Measurements from ENCODE around the gene AGBL3. TPM values are rescaled to one million over a fixed set of nuclear protein-coding genes. Genes with fewer than 3 reads are reported as not detected.
"Not testable (repeated sequence)": the region's sequence is repeated elsewhere in the genome, so short reads cannot be mapped to it uniquely, and the experiment has no call there.

The AGBL3 gene
- polyA plus RNA-seq, 4 donors = 6.3 to 21.3 (median 11.6) TPM

GRCh38 chr7:135164357-135165061 is 178.2 kb downstream of the AGBL3 start:
- DNase-seq (ENCODE audit: low read depth in 4 of 4, low spot score in 2 of 4) = no peak

GRCh38 chr7:135165862-135166261 is 179.6 kb downstream of the AGBL3 start:
- no peak for DNase-seq (ENCODE audit: low read depth in 4 of 4, low spot score in 2 of 4)

DNA sequence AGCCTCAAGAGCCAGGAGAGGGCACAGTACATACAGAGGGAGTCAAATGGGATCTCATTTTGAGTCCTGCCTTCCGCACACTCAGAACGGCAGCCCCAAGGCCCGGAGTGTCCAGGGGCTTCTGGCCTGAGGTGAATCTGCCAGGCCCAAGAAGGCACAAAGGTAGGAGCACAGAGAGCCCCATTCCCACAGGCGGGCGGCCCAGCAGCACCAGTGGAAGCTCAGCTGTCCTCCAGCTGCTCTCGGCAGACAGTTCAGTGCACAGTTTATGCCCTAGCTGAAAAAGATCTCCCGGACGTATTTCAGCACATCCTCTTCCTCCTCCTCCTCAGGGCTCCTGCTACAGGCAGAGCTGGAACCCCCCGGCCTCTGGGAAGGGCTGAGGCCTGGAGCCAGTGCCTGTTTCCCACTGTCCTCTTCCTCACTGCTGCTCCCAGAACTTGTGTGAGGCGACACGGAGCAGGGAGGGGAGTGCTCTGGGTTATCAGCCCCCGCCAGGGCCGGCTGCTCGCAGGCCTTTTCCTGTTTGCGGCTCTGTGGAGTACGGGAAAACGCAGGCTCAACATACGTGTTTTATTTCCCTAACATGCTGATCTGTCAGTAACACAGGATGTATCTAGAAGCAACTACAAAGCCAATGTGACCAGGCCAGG is 180.2 kb downstream of the AGBL3 start:
- DNase-seq (ENCODE audit: low read depth in 4 of 4, low spot score in 2 of 4) = no peak

DNA sequence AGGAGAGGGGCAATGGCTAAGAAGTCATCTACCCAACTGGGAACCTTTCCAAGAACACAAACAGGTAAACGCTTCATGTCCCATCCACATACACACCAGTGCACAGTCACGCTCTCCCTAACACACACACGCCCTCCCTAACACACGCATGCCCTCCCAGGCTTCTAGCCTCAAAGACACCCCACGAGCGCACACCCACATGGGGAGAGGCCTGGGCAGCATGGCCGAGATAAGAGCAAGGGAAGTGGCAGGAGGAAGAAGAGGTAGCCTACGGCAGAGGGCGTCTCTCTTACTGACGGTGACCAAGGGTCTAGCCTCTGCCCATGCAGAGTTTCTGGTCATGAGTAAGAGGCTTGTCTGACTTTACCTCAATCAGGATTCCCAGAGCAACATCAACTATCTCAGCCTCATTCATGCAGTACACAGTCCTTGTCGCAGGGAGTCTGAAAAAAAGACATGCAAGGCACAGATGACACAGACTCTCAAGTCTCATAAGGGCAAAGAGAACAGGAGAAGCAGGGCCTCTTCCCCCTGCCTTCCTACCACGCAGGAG is 181.1 kb downstream of the AGBL3 start:
- no peak for DNase-seq (ENCODE audit: low read depth in 4 of 4, low spot score in 2 of 4)

DNA sequence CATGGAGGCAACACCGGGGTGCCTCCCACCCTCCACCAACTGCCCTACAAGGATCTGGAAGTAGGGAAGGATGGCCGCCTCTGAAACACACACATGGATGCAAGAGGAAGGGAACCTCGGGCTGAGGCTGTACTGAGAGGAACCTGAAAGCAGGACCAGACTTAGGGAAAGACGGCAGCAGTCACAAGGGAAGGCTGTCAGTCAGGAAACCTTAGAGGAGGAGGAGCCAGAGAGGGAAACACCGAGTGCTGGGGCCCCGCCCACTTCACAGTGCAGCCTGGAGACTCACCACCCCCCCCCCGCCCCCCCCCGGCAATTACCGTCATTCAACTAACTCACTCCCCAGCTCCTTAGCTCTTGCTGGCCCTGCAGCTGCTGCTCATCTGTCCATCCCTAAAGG is 181.7 kb downstream of the AGBL3 start:
- DNase-seq (ENCODE audit: low read depth in 4 of 4, low spot score in 2 of 4) = no peak

DNA sequence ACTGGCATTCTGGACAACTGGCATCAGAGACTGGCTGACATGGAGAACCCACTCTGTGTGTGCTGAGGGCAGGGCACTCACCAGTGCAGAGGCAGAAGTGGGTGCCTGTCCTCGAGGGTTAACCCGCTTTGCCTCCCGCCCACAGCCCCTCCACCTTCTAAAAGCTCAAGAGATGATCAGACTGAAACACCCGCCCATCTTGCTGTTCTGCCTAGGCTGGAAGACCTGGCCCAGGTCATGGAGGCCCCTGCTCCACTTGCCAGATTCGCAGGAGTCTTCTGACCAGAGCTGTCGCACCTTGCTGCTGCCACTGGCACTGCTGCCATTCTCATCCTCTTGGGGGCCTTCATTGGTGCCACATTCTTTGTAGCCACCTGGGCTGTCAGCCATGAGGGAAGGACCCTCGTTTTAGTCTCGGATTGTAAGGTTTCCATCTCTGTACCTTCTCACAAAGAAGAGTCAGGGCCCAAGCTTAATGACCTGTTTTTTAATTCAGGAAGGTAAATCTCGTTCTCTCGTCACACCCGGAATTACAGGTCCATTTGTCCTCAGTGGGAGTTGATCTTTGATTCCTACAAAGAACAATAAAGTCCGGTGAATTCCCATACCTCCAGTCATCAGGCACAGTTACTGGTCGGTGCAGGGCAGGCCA is 182.3 kb downstream of the AGBL3 start:
- DNase-seq (ENCODE audit: low read depth in 4 of 4, low spot score in 2 of 4) = no peak

- DNase-seq (ENCODE audit: low read depth in 4 of 4, low spot score in 2 of 4) = no peak
These were observed 183.0 kb downstream of the AGBL3 start for GRCh38 chr7:135169141-135169963.

DNA sequence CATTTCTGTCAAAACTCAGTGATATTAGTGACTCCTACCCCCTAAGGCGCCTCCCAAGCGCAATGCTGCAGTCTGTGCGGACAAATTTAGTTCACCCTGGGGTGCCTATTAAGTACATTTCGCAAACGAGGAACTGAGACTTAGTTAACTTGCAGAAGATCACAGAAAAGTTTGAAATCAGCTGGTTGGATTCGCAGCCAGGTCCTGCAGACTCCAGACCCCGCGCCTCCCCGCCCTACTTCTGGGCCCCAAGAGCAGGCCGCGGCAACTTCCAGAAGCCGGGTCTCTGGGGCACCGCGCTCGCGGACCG is 183.6 kb downstream of the AGBL3 start:
- DNase-seq (ENCODE audit: low read depth in 4 of 4, low spot score in 2 of 4) = no peak

GRCh38 chr7:135170274-135170997 is 184.1 kb downstream of the AGBL3 start, which contains the start of gene CYREN:
TSS of gene CYREN (minus strand) at chr7:135170707. CDS start at chr7:135168922, 1,785 bp downstream.
- peak in 3 of 4 donors; percentile 79 to 87 (median 83) for DNase-seq (ENCODE audit: low read depth in 4 of 4, low spot score in 2 of 4)

DNA sequence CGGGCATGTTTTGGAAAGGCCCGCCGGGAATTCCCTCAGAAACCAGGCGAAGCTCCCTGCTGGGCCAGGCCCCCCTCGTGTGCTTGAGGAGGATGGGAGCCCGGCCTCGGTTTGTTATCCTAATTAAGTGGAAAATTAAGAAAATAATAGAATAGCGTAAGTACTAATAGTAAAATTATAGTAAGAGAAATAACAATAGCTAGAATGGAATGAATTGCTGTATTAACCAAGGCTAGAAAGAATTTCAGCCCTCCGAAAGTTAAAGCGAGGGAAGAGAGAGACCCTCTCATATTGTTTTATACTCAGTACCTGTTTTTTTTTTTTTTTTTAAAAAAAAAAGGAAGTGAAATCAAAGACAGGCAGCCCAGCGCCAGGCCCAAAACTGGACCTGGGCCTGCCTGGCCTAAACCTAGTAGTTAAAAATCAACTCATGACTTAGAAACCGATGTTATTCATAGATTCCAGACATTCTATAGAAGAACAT is 184.7 kb downstream of the AGBL3 start:
- not testable (repeated sequence) for DNase-seq (ENCODE audit: low read depth in 4 of 4, low spot score in 2 of 4)

DNA sequence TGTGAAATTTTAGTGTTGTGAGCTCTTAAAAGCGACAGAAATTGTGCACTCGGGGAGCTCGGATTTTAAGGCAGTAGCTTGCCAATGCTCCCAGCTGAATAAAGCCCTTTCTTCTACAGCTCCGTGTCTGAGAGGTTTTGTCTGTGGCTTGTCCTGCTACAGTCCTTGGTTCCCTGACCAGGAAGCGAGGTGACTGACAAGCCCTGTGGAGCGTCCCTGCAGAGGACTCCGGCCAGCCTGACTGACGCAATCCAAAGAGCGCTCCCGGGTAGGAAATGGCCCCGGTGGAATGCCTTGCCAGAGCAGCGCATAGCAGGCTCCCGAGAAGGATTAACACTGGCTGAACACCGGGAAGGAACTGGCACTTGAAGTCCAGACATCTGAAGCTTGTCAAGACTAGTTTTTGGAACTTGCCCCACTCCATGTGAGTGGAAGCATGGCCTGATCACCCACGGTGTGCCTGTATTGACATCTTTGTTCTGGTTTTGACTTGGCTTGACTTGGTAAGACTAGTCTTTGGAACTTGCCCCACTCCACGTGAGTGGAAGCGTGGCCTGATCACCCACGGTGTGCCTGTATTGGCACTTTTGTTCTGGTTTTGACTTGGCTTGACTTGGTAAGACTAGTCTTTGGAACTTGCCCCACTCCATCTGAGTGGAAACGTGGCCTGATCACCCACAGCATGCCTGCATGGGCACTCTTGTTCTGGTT is 185.4 kb downstream of the AGBL3 start:
- DNase-seq (ENCODE audit: low read depth in 4 of 4, low spot score in 2 of 4) = peak in 1 of 4 donors; percentile 24

GRCh38 chr7:135173916-135174315 is 187.6 kb downstream of the AGBL3 start:
- DNase-seq (ENCODE audit: low read depth in 4 of 4, low spot score in 2 of 4) = not testable (repeated sequence)

DNA sequence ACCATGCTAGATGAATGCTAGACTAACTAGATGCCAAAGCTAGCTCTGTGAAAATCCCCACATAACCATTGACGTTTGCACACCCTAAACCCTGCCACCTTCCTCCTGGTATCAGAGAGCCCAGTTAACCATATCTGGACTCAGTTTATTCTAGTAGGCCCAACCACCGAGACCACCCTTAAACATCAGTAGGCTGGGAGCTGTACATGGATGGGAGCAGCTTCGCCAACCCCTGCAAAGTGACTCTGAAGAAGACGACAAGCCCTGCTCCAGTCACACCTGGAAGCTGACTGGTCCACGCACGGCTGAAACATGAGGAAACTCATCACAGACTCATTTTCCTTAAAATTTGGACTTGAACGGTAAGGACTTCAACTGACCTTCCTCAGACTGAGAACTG is 188.6 kb downstream of the AGBL3 start:
- no peak for DNase-seq (ENCODE audit: low read depth in 4 of 4, low spot score in 2 of 4)

DNA sequence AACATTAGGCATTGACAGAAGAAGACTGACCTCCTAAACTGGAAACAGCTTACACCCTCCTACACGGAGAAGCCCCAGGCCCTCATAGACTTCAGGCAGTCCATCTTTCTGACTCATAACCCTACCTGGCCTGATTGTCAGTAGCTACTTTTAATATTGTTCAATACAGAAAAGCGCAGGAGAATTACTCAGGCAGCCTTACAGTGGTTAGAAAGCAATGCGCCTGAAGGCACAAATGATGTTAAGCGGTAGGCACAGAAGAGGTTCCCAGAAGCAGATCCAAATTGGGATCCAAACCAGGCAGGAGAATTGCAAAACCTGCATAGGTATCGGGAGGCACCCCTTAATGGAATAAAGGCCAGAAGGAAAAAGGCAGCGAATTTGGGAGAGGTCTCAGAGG is 189.6 kb downstream of the AGBL3 start:
- no peak for DNase-seq (ENCODE audit: low read depth in 4 of 4, low spot score in 2 of 4)

DNA sequence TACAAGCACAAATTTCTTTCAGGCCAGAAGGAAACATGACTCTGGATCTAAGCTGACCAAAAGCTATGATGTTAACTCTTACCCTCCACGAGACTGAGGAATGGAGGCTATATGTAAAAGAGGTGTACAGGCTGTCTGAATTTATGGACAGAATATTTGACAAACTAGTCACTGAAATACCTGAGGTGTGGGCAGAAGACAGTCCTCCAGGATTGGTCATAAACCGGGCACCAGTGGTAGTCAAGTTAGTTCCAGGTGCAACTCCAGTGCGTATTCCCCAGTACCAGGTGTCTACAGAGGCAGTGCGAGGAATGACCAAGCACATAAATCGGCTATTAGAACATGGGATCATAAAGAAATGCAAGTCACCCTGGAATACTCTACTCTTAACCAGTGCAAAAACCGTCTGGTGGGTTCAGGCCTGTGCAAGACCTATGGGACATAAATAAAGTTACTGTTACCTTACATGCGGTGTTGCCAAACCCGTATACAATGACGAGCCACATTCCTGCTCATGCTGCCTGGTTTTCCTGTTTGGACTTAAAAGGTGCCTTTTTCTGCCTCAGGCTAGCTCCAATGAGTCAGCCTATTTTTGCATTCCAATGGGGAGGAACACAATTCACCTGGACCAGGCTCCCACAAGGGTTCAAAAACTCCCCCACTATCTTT is 190.9 kb downstream of the AGBL3 start:
- no peak for DNase-seq (ENCODE audit: low read depth in 4 of 4, low spot score in 2 of 4)

DNA sequence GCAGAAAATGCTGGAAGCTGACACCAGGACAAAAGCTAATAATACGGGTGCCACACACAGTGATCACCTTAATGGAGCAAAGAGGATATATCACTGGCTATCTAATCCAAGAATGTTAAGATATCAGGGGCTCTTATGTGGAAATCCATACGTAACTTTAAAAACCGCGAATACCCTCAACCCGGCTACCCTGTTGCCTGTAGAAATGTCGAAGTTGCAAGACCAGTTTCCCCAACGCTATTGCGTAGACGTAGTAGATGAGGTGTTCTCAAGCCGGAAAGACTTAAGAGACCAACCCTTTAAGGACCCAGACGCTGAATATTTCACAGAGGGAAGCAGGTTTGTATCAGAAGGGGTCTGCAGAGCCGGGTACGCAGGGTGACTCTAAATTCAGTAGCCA is 192.1 kb downstream of the AGBL3 start:
- DNase-seq (ENCODE audit: low read depth in 4 of 4, low spot score in 2 of 4) = no peak

DNA sequence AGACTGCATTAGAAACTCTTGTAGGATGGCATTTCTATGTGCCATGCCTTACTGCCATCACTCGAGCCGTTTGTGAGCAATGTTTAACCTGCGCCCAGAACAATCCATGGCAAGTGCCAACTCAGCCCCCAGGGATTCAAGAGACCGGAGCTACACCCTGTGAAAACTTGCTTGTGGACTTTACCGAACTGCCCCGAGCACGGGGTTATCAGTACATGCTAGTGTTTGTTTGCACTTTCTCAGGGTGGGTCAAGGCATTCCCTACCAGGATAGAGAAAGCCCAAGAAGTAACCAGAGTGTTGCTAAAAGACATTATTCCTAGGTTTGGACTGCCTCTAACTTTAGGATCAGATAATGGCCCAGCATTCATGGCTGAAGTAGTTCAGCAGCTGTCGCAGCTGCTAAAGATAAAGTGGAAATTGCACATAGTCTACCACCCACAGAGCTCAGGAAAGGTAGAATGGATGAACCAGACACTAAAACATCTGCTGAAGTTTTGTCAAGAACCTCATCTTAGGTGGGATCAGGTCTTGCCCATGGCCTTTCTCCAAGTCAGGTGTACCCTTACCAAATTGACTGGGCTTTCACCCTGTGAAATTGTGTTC is 193.1 kb downstream of the AGBL3 start:
- DNase-seq (ENCODE audit: low read depth in 4 of 4, low spot score in 2 of 4) = no peak

DNA sequence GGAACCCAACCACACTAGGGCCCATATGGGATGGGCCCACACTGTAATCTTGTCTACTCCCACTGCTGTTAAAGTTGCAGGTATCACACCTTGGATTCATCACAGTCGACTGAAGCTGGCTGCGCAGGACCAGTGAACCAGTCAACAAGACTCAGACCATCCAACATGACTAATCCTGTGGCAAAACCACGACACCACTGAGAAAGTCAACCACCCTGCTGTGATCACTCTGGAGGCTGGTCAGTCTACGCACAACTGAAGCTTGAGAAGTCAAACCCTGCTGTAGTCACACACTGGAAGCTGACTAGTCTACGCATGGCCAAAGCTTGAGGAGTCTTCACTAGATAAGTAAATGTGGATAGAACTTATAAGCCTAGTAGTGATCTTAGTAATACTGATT is 193.8 kb downstream of the AGBL3 start:
- DNase-seq (ENCODE audit: low read depth in 4 of 4, low spot score in 2 of 4) = no peak
